Common myeloid progenitor, CD34-positive (primary cell): ENCODE results near the gene MID1.
A peak's percentile ranks its signal among the peaks of the same experiment; 100 is the strongest.

Experiments used
- CTCF ChIA-PET: fragments of 350-600 bp; sonication (Branson Sonifier 250); formaldehyde crosslinking; loops from one replicate; lab custom pipeline; 2021; ENCODE audit warnings: antibody characterized with exemption; lab: Charles Lee
- POLR2A ChIA-PET: fragments of 350-600 bp; sonication (Branson Sonifier 250); formaldehyde crosslinking; loops from one replicate; lab custom pipeline; 2021; ENCODE audit warnings: antibody characterized with exemption; lab: Charles Lee
- DNase-seq, 3 donors: peaks; one replicate each; pipeline versions ENCODE4 v3.0.0 to v3.0.0-alpha.2; 2013
- H3K27ac ChIP-seq, 2 experiments: 1 replicate in 1 of 2; 2 replicates in 1 of 2; pipeline ENCODE4 v1.7.0; 2013; ENCODE audit warnings: inconsistent platforms in 2 of 2, low read length in 2 of 2, mild to moderate bottlenecking in 2 of 2, low read depth in 1 of 2, moderate library complexity in 1 of 2; ENCODE audit not compliant: severe bottlenecking in 2 of 2, insufficient read depth in 1 of 2, poor library complexity in 1 of 2
- H3K27me3 ChIP-seq, 5 experiments: replicated peaks in 2 of 5; 1 replicate in 3 of 5; 2 replicates in 2 of 5; pipeline versions ENCODE4 v1.6.1 to v1.7.0; 2013; ENCODE audit warnings: low read length in 4 of 5, mild to moderate bottlenecking in 2 of 5, moderate library complexity in 2 of 5, inconsistent platforms in 1 of 5; ENCODE audit not compliant: insufficient read depth in 5 of 5, control insufficient read depth in 4 of 5
- H3K36me3 ChIP-seq, 4 experiments: 1 replicate in 2 of 4; 2 replicates in 2 of 4; pipeline versions ENCODE4 v1.6.1 to v1.7.0; 2013; ENCODE audit warnings: low read length in 3 of 4, control low read depth in 1 of 4, mild to moderate bottlenecking in 1 of 4; ENCODE audit not compliant: control insufficient read depth in 4 of 4, insufficient read depth in 4 of 4
- H3K4me1 ChIP-seq, 4 experiments: 1 replicate in 3 of 4; 2 replicates in 1 of 4; pipeline versions ENCODE4 v1.6.1 to v1.7.1; 2013; ENCODE audit warnings: low read length in 3 of 4, mild to moderate bottlenecking in 3 of 4, control low read depth in 1 of 4, inconsistent platforms in 1 of 4, moderate library complexity in 1 of 4; ENCODE audit not compliant: control insufficient read depth in 4 of 4, insufficient read depth in 4 of 4; ENCODE audit errors: control extremely low read depth in 1 of 4
- H3K4me3 ChIP-seq, 7 experiments: 1 replicate in 4 of 7; 2 replicates in 3 of 7; pipeline versions ENCODE4 v1.5.1 to v1.7.0; 2013; ENCODE audit warnings: mild to moderate bottlenecking in 7 of 7, low read length in 6 of 7, moderate library complexity in 6 of 7, inconsistent platforms in 2 of 7, low read depth in 2 of 7, control low read depth in 1 of 7; ENCODE audit not compliant: insufficient read depth in 4 of 7, control insufficient read depth in 1 of 7; ENCODE audit errors: extremely low read depth in 1 of 7
- H3K9me3 ChIP-seq, 5 experiments: 1 replicate in 4 of 5; 2 replicates in 1 of 5; pipeline versions ENCODE4 v1.6.1 to v1.7.1; 2013; ENCODE audit warnings: low read length in 4 of 5, mild to moderate bottlenecking in 2 of 5, inconsistent platforms in 1 of 5, low read depth in 1 of 5, moderate library complexity in 1 of 5; ENCODE audit not compliant: control insufficient read depth in 4 of 5, insufficient read depth in 2 of 5; ENCODE audit errors: control extremely low read depth in 1 of 5
- WGBS: methylation state at CpG from one replicate; pipeline ENCODE4 v1.1.5; 2013; ENCODE audit not compliant: insufficient coverage; 5-methylcytosine and 5-hydroxymethylcytosine counted together

The MID1 gene

DNA sequence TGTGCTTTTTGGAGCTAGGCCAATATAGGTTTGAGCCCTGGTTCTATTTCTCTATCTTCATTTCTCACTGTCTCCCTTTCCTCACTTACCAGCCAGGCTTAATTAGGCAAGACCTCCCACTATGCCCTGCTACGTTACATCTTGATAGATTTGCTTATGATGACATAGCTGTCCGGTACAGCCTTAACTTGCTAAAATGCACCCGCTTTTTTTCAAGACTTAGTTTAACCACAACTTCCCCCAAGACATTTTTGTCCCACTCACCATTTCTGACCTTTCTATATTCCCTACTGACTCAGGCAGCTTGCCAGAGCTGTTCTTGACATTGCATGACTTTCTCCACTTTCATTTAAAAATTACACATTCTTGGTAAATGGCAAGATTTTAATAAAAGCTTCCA is 152.6 kb downstream of the MID1 start:
- Histone ChIP-seq H3K27me3 (peaks cover 0 to 3% (median 0%) of the 10 kb centered on the region in 5 experiments), H3K27ac (no peak overlapping the region), H3K4me1 (peaks cover 0 to 12% (median 9%) of the 10 kb centered on the region in 4 experiments), H3K9me3 (no peaks in the 10 kb centered on the region), H3K4me3 (no peak overlapping the region), H3K36me3 (no peaks in the 10 kb centered on the region)
- ChIA-PET POLR2A (no interaction called here), CTCF (no interaction called here)
- WGBS: 37% methylated on average over 2 of the region's 3 CpGs
- DNase-seq: peak; percentile 14 to 77 (median 72)

GRCh38 chrX:10465254-10465653 is 155.1 kb downstream of the MID1 start:
- WGBS: 100% methylated on average over 2 of the region's 2 CpGs
- Histone ChIP-seq H3K27me3 (no peaks in the 10 kb centered on the region), H3K36me3 (no peaks in the 10 kb centered on the region), H3K4me1 (peaks cover 0 to 12% (median 9%) of the 10 kb centered on the region in 4 experiments), H3K27ac (no peak overlapping the region), H3K9me3 (no peaks in the 10 kb centered on the region), H3K4me3 (no peak overlapping the region)
- ChIA-PET POLR2A (interaction anchor here (0.7 kb wide), 1 partner anchor 32 kb away, joined by 3 read pairs; no protein-coding TSS in a partner anchor), CTCF (no interaction called here)
- no peak for DNase-seq

GRCh38 chrX:10457092-10457491 is 163.3 kb downstream of the MID1 start:
- ChIA-PET POLR2A (no interaction called here), CTCF (no interaction called here)
- Histone ChIP-seq H3K4me1 (no peaks in the 10 kb centered on the region), H3K36me3 (no peaks in the 10 kb centered on the region), H3K4me3 (no peak overlapping the region), H3K27me3 (no peaks in the 10 kb centered on the region), H3K27ac (no peak overlapping the region), H3K9me3 (no peaks in the 10 kb centered on the region)
- DNase-seq: no peak
- WGBS: 94% methylated on average over 5 of the region's 5 CpGs

GRCh38 chrX:10453945-10454344 is 166.4 kb downstream of the MID1 start:
- Histone ChIP-seq H3K4me1 (no peaks in the 10 kb centered on the region), H3K36me3 (no peaks in the 10 kb centered on the region), H3K9me3 (no peaks in the 10 kb centered on the region), H3K27ac (no peak overlapping the region), H3K27me3 (peaks cover 0 to 7% (median 0%) of the 10 kb centered on the region in 5 experiments), H3K4me3 (no peak overlapping the region)
- ChIA-PET CTCF (no interaction called here), POLR2A (no interaction called here)
- DNase-seq: no peak
- no CpG with 5 or more reads among the region's 1 CpG for WGBS

DNA sequence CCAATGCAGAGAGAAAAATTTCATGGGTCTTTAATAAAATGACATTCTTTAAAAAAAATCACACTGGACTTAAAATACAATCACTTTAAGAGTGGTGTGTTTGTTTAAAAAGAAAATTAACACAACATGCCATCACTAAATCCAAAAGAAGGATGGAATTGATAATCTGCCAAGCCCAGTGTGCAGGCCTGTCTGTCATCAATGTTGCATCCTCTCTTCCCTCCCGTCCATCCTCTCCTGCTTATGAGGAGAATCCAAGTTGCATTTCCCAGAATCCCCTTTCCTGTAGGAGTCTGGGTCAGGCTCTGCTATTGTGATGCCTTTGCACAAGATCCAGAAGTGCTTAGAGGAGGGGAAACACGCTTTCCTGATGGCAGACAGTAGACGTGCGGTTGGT is 169.4 kb downstream of the MID1 start:
- Histone ChIP-seq H3K4me3 (no peak overlapping the region), H3K27ac (no peak overlapping the region), H3K4me1 (no peaks in the 10 kb centered on the region), H3K27me3 (peaks cover 0 to 7% (median 0%) of the 10 kb centered on the region in 5 experiments), H3K36me3 (no peaks in the 10 kb centered on the region), H3K9me3 (no peaks in the 10 kb centered on the region)
- ChIA-PET POLR2A (no interaction called here), CTCF (no interaction called here)
- 82% methylated on average over 4 of the region's 4 CpGs for WGBS
- DNase-seq: no peak

DNA sequence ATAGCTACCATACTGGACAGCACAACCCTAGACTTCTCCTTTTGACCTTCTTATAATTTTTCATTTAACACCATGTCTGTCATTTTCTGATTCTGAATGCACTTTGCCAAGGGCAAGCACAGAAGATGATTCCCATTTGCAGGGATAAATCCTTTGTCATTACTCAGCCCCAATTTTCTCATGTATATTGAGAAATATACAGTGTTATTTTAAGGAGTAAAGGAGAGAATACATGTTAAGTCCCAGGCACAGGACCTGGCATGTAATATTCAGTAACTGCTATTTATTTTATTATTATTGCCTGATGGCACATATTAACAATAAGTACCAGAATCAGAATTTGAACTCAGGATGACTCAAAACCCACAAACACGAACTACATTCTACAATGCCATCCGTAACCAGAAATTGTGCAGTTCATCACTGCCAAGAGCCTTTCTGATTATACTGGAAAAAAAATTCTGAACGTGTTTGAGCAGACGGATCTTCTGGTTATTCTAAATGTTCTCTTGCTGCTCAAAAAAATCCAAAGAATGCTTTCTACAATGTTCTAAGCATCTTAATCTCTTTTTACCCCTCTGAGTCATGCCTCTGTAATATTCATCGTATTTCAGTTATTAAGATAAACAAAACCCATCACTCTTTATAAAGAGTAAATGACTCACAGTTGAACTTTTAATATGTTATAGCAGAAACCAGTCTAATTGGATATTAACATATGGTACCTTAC is 170.0 kb downstream of the MID1 start:
- H3K27me3 ChIP-seq: peaks cover 0 to 7% (median 0%) of the 10 kb centered on the region in 5 experiments
- H3K9me3 ChIP-seq: no peaks in the 10 kb centered on the region
- ChIA-PET POLR2A (no interaction called here), CTCF (no interaction called here)
- DNase-seq: no peak
- no peaks in the 10 kb centered on the region for H3K36me3 ChIP-seq
- WGBS: 80% methylated on average over 4 of the region's 5 CpGs
- H3K4me1 ChIP-seq: no peaks in the 10 kb centered on the region
- no peak overlapping the region for H3K27ac ChIP-seq
- H3K4me3 ChIP-seq: no peak overlapping the region

GRCh38 chrX:10447564-10448214 is 172.7 kb downstream of the MID1 start:
- Histone ChIP-seq H3K27ac (no peak overlapping the region), H3K36me3 (no peaks in the 10 kb centered on the region), H3K9me3 (no peaks in the 10 kb centered on the region), H3K4me3 (no peak overlapping the region), H3K27me3 (peaks cover 0 to 7% (median 0%) of the 10 kb centered on the region in 5 experiments), H3K4me1 (no peaks in the 10 kb centered on the region)
- CTCF ChIA-PET: no interaction called here
- WGBS: no CpG with 5 or more reads among the region's 4 CpGs
- POLR2A ChIA-PET: no interaction called here
- no peak for DNase-seq
